ENCODE data around the gene ADARB2.

The ADARB2 gene

DNA sequence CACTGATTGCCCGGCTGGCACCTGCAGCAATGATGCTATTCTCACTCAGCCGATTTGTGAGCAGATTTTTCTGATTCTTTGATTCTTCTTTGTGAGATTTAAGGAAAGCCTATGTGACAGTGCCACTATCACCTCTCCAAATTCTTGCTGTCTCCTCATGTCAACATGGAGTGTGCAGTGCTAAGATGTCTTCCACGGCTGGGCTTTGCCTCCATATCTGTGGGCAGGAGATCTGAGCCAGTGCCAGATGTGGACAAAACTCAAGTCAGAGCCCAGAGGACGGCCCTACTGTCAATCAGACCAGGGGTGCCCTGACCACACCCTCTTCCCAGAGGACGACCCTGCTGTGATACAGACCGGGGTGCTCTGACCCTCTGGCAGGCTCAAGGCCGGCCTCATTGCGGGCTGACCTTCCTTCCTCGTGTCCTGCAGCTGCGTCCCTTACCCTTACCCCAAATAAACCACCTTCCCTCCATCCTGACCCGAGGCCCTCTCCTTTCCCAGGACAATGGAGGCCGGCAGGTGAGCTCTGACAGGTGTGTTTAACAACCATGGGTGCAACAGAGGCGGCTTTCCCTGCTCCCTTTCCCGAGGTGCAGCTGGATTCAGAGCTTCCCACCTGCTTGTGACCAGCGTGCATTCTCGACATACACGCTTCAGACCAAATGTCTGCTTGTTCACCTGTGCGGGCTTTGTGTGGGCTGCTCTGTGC lies 221.4 kb downstream of the ADARB2 start:
- no peak overlapping the region for H3K27ac Mint-ChIP-seq
- no peaks in the 10 kb centered on the region for H3K36me3 Mint-ChIP-seq
- H3K4me1 Mint-ChIP-seq = no peaks in the 10 kb centered on the region
- no peaks in the 10 kb centered on the region for H3K9me3 Mint-ChIP-seq
- no peak overlapping the region for H3K4me3 Mint-ChIP-seq
- peaks cover 1% of the 10 kb centered on the region for H3K27me3 Mint-ChIP-seq

DNA sequence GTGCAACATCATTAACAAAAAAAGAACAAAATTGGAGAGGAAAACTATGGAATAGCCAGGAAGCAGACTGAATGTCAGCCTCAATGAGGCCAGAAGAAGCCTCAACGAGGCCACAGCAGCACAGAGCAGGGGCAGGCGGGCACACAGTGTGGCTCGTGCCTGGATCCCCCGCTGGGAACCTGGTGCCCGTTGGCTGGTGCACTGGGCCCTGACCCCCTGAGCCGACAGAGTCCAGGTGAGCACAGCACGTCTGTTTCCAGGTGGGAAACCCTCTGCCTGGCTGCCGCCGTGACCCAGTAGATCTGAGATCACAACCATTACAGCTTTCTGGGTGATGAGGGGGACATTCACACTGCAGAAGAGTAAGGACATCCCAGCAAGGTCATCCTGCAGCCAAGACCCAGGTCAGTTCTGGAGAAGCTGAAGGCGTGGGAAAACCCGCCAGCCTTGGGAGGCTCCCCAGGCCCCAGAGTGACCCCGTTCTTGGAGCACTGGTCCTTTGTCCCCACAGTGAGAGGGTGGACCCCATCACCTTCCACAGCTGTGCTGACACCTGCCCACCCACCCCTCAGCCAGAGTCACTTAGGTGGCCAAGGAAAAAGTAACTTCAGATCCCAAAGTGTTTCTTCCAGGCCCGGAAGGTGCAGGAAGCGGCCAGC lies 222.1 kb downstream of the ADARB2 start:
- no peaks in the 10 kb centered on the region for H3K4me1 Mint-ChIP-seq

DNA sequence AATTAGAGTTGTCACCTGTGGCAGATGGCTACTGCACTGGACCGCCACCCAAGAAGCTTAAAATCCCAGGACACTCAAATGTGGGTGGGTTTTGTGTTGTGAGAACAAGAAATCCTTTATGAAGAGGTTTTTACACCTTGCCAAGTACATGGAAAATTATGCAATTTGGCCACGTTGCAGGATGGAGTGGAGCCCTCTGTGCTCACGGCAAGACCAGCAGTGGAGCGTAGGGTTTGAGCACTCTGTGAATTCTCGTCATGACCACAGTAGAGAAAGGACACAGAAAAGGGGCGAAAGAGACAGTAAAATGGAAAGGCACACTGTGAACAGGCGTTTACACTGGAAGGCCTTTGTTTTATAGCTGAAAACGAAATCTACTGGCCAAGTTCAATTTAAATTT lies 222.6 kb downstream of the ADARB2 start:
- H3K27ac Mint-ChIP-seq = no peak overlapping the region
- no peak overlapping the region for H3K4me3 Mint-ChIP-seq
- no peaks in the 10 kb centered on the region for H3K4me1 Mint-ChIP-seq
- no peaks in the 10 kb centered on the region for H3K9me3 Mint-ChIP-seq
- H3K27me3 Mint-ChIP-seq = peaks cover 1% of the 10 kb centered on the region
- no peaks in the 10 kb centered on the region for H3K36me3 Mint-ChIP-seq

More for the DNA sequence above, 222.1 kb downstream of the ADARB2 start:
- no peak overlapping the region for H3K4me3 Mint-ChIP-seq
- no peak overlapping the region for H3K27ac Mint-ChIP-seq
- H3K27me3 Mint-ChIP-seq = peaks cover 1% of the 10 kb centered on the region
- H3K36me3 Mint-ChIP-seq = no peaks in the 10 kb centered on the region
- no peaks in the 10 kb centered on the region for H3K9me3 Mint-ChIP-seq

DNA sequence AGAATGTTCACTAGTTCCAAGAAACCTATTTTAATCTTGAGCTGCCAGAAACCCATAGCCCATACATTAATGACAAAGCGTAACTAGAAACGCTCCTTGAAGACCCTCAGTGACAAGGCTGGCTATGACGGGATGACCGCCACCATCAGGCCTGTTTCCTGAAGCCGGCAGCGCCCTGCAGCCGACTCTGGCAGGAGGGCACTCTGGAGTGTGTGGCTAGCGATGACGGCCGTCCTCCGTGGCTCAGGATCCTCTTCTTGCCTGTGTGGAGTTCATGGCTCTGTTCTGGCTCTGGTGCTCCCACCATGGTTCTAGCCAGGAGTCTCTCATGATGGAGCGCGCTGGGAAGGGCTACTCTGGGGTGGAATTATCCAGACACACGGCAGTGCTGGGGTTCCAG lies 224.1 kb downstream of the ADARB2 start:
- Mint-ChIP-seq H3K4me1 (no peaks in the 10 kb centered on the region), H3K36me3 (no peaks in the 10 kb centered on the region), H3K4me3 (no peak overlapping the region), H3K27ac (no peak overlapping the region), H3K9me3 (no peaks in the 10 kb centered on the region), H3K27me3 (peaks cover 1% of the 10 kb centered on the region)

DNA sequence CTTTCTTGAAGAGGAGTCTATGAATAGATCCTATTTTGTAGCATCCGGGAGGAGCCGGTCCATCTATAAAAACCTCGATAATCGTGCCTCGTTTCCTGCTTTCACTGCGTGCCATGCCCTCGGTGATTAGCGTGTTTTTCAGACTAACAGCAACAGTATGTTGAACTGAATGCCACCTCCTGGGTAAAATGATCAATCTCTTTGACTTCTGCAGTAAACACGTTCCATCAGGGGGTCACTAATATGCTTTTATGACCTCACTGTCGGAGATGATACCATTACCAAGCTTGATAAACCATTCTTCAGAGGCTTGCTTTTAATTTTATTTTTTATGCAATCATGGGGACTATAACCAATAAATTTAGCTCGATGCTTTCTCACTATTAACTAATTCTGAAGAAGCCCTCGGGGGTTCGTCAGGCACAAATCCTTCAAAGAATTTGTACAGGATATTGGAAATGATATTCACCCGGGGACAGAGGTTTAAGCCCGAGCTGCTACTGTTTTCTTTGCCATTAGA lies 228.3 kb downstream of the ADARB2 start:
- Mint-ChIP-seq H3K27ac (no peak overlapping the region), H3K4me3 (no peak overlapping the region), H3K4me1 (no peaks in the 10 kb centered on the region), H3K9me3 (no peaks in the 10 kb centered on the region), H3K36me3 (no peaks in the 10 kb centered on the region), H3K27me3 (peaks cover 1% of the 10 kb centered on the region)

DNA sequence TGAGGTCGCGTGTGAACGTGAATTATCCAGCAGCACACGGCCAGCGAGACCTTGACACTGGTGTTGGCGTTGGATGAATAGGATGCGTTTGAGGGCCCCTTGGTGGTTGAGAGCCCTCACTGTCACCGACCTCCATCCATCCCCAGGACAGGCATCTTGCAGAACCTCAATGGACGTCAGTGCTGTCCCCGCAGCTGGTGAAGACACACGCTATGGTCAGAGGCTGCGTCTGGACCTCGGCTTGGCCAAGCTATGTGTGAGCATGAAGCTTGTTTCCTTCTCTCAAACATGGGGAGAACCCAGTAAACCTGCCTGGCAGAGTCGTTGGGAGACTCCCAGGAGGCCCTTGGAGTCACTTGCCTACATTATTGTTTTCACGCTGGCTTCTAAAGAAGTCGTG lies 229.2 kb downstream of the ADARB2 start:
- Mint-ChIP-seq H3K27me3 (peaks cover 1% of the 10 kb centered on the region), H3K4me1 (no peaks in the 10 kb centered on the region), H3K9me3 (no peaks in the 10 kb centered on the region), H3K27ac (no peak overlapping the region), H3K36me3 (no peaks in the 10 kb centered on the region), H3K4me3 (no peak overlapping the region)

DNA sequence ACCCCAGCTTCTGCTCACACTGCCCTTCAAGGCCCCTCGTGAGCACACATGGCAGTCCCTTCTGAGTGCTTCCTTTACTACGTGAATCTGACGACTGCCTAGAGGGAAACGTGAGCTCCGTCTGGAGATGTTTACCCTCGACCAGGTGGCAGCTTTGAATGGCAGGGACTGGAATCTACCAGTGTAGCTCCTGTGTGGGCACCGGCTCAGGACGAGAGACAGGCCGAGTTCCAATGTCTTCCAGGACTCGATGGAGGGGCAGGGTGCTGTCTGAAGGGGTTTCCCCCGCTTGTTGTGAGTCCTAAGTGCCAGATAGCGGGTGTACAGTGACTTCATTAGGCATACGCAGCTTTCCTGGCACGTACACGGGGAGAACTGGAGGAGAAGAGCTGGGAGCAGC lies 229.9 kb downstream of the ADARB2 start:
- H3K36me3 Mint-ChIP-seq = no peaks in the 10 kb centered on the region
- H3K4me1 Mint-ChIP-seq = no peaks in the 10 kb centered on the region
- no peak overlapping the region for H3K4me3 Mint-ChIP-seq
- H3K27me3 Mint-ChIP-seq = no peaks in the 10 kb centered on the region
- H3K9me3 Mint-ChIP-seq = no peaks in the 10 kb centered on the region
- H3K27ac Mint-ChIP-seq = no peak overlapping the region

DNA sequence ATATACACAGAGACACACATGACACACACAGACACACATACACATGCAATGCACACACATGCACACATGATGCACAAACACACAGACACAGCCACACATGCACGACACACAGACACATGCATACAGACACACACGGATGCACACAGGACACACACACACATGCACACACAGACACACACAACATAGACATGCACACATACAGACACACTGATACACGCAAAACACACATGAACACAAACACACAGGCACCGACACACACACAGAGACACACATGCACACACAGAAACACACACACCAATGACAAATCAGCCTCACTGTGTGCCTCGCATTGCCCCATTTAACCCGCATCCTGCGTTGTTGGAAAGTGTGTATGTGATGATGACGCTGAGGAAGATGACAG lies 232.4 kb downstream of the ADARB2 start:
- no peak overlapping the region for H3K27ac Mint-ChIP-seq
- no peaks in the 10 kb centered on the region for H3K27me3 Mint-ChIP-seq
- no peaks in the 10 kb centered on the region for H3K36me3 Mint-ChIP-seq
- no peaks in the 10 kb centered on the region for H3K9me3 Mint-ChIP-seq
- no peak overlapping the region for H3K4me3 Mint-ChIP-seq
- H3K4me1 Mint-ChIP-seq = no peaks in the 10 kb centered on the region

DNA sequence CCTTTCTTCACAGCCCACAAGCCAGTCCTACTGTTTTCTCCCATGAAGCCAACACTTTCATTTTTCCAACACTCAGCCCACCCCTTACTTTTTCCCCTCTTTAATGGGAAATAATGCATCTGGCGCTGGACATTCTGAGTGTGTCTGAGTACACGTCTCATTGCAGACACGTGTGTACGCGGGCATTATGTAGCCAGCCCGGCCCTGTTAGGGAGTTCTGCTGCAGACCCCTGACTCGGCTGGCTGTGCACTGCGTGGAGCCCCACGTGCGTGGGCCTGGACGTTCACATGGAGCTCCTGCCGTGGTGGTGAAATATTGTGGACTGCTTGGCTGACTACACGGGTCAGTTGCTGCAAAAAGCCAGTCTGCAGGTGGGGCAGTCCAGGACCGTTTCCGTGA lies 233.0 kb downstream of the ADARB2 start:
- Mint-ChIP-seq H3K36me3 (no peaks in the 10 kb centered on the region), H3K9me3 (no peaks in the 10 kb centered on the region), H3K27ac (no peak overlapping the region), H3K27me3 (no peaks in the 10 kb centered on the region), H3K4me3 (no peak overlapping the region), H3K4me1 (no peaks in the 10 kb centered on the region)

DNA sequence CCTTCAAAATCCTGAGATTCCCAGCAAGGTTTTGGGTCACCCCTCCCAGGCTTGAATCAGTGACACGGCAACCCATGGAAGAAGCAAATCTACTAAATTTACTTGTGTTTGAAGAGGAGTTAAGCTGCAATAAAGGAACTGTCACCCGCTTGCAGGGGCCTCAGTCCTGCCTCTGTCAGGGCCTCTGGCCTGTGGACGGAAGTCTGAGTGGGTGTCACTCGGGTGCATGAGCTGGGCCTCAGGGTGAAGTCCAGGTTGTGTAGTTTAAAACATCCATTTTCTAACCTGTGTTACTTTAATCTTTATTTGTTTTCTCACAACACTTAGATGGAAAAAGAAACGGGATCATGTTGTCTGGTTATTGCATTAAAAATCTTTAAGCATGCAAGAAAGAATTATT lies 234.9 kb downstream of the ADARB2 start:
- Mint-ChIP-seq H3K27ac (no peak overlapping the region), H3K36me3 (no peaks in the 10 kb centered on the region), H3K4me1 (no peaks in the 10 kb centered on the region), H3K4me3 (no peak overlapping the region), H3K27me3 (no peaks in the 10 kb centered on the region), H3K9me3 (no peaks in the 10 kb centered on the region)

DNA sequence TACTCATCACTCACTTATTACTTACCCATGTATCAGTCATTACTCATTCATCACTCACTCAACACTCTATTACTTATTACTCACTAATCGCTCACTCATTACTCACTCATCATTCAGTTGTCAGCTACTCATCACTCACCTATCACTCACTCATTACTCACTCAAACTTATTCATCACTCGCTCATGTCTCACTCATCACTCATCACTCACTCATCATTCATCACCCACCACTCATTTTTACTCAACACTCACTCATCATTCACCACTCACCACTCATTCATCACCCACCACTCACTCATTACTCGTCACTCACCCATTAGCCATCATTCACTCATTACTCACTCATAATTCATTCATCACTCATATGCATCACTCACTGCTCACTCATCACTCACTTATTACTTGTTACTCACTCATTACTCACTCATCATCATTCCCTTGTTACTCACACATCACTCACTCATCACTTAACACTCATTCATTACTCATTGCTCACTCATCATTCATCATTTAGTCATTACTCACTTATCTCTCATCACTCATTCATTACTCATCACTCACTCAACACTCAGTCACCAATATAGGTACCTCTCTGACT lies 237.9 kb downstream of the ADARB2 start:
- Mint-ChIP-seq H3K27me3 (no peaks in the 10 kb centered on the region), H3K9me3 (no peaks in the 10 kb centered on the region), H3K36me3 (no peaks in the 10 kb centered on the region), H3K4me1 (no peaks in the 10 kb centered on the region), H3K4me3 (no peak overlapping the region), H3K27ac (no peak overlapping the region)

DNA sequence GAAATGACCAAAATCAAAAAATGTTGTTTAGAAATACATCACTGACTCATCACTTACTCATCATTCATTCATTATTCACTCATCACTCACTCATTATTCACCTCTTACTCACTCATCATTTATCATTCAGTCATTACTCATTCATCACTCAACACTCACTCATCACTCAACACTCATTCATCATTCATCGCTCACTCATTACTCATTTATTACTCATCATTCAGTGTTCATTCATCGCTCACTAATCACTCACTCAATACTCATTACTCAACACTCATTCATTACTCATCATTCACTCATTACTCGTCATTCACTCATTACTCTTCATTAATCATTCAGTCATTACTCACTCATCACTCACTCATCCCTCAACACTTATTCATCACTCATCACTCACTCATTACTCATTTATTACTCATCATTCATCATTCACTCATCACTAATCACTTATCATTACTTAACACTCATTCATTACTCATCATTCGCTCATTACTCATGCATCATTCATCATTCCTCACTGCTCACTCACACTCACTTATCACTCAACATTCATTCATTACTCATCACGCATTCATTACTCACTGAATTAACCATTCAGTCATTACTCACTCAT lies 238.5 kb downstream of the ADARB2 start:
- Mint-ChIP-seq H3K36me3 (no peaks in the 10 kb centered on the region), H3K9me3 (no peaks in the 10 kb centered on the region), H3K27me3 (no peaks in the 10 kb centered on the region), H3K4me1 (no peaks in the 10 kb centered on the region), H3K27ac (no peak overlapping the region), H3K4me3 (no peak overlapping the region)

DNA sequence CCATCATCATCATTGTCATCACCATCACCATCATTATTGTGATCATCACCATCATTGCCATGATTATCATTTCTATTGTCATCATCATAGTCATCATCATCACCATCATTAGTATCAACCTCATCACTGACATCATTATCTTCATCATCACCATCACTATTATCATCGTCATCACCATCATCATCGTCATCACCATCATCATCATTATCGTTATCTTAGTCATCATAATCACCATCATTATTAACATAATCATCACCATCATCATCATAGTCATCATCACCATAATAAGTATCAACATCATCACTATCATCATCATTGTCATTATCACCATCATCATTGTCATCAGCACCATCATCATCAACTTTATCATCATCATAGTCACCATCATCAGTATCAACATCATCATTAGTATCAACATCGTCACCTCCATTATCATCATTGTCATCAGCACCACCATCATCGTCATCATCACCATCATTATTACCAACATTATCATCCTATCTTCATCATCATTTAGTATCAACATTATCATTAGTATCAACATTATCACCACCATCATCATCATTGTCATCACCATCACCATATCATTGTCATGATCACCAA lies 241.3 kb downstream of the ADARB2 start:
- no peaks in the 10 kb centered on the region for H3K36me3 Mint-ChIP-seq
- no peak overlapping the region for H3K27ac Mint-ChIP-seq
- H3K4me1 Mint-ChIP-seq = no peaks in the 10 kb centered on the region
- H3K27me3 Mint-ChIP-seq = no peaks in the 10 kb centered on the region
- no peaks in the 10 kb centered on the region for H3K9me3 Mint-ChIP-seq
- H3K4me3 Mint-ChIP-seq = no peak overlapping the region

DNA sequence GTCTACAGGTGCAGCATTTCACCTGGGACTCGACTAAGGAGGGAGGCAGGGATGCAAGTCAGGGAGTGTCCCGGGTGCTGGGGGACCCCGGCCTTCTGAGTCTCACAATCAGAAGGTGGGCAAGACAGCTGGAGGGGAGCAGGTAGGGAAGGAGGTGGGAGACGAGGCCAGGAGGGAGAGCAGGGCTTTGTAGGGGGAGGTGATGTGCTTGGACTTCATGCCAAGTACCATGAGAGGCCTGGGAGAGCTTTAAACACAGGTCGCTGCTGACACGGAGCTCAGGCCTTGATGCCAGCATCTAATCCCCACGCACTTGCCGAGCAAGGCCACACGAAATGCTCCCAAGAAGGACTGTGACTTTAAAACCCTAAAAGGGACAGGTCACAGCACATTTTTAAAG lies 244.7 kb downstream of the ADARB2 start:
- Mint-ChIP-seq H3K4me3 (no peak overlapping the region), H3K4me1 (no peaks in the 10 kb centered on the region), H3K27ac (no peak overlapping the region), H3K27me3 (no peaks in the 10 kb centered on the region), H3K36me3 (no peaks in the 10 kb centered on the region), H3K9me3 (no peaks in the 10 kb centered on the region)

DNA sequence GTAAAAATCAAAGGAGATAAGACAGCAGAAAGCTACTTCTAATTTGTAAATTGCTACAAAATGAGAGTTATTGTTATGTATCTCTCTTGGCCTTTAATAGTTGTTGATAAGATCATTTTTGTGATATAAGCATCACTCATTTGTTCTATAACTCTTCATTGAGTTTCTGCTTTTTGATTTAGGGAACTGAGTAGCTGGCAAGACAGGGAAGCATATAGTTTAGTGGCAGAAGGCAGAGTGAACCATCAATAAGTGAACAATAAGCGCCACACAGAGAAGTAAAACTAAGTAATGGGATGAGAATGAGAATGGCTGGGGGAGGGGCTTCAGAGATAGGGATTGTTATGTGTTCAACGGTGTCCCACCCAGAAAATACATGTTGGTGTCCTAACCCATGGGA lies 245.4 kb downstream of the ADARB2 start:
- no peaks in the 10 kb centered on the region for H3K4me1 Mint-ChIP-seq
- no peaks in the 10 kb centered on the region for H3K36me3 Mint-ChIP-seq
- H3K4me3 Mint-ChIP-seq = no peak overlapping the region
- no peak overlapping the region for H3K27ac Mint-ChIP-seq
- no peaks in the 10 kb centered on the region for H3K9me3 Mint-ChIP-seq
- no peaks in the 10 kb centered on the region for H3K27me3 Mint-ChIP-seq

DNA sequence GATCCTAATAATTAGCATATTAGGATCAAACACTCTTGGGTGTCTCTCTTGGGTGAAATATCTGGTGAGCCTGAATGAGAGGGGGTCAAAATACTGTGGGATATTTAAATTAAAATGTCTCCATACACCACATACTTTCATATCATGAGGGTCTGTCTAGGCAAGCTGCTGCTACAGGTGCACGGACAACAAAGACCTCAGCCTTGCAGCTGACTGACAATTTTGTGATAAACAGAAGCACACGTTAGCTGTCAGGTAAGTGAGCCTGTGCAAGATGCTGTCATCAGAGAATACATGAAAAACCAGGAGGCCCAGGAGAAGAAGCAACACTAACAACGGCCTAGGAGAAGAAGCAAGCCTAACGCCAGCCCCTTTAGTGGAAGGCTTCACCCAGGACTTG lies 247.5 kb downstream of the ADARB2 start:
- no peaks in the 10 kb centered on the region for H3K36me3 Mint-ChIP-seq
- no peak overlapping the region for H3K4me3 Mint-ChIP-seq
- H3K27me3 Mint-ChIP-seq = no peaks in the 10 kb centered on the region
- H3K9me3 Mint-ChIP-seq = no peaks in the 10 kb centered on the region
- H3K27ac Mint-ChIP-seq = no peak overlapping the region
- no peaks in the 10 kb centered on the region for H3K4me1 Mint-ChIP-seq
